ENCODE data around the gene OXGR1.
"Not testable (repeated sequence)": the region's sequence is repeated elsewhere in the genome, so short reads cannot be mapped to it uniquely, and the experiment has no call there.

The OXGR1 gene

GRCh38 chr13:96994017-96994857 is at the start of gene OXGR1:
Gene OXGR1, minus strand, starts transcription at chr13:96994476. Its CDS starts 6,717 bp downstream, at chr13:96987759.
- no peak for DNase-seq (ENCODE audit: low read depth, low spot score)

GRCh38 chr13:97043302-97043701 is 49.0 kb upstream of the OXGR1 start:
- DNase-seq (ENCODE audit: low read depth, low spot score) = peak; percentile 54

DNA sequence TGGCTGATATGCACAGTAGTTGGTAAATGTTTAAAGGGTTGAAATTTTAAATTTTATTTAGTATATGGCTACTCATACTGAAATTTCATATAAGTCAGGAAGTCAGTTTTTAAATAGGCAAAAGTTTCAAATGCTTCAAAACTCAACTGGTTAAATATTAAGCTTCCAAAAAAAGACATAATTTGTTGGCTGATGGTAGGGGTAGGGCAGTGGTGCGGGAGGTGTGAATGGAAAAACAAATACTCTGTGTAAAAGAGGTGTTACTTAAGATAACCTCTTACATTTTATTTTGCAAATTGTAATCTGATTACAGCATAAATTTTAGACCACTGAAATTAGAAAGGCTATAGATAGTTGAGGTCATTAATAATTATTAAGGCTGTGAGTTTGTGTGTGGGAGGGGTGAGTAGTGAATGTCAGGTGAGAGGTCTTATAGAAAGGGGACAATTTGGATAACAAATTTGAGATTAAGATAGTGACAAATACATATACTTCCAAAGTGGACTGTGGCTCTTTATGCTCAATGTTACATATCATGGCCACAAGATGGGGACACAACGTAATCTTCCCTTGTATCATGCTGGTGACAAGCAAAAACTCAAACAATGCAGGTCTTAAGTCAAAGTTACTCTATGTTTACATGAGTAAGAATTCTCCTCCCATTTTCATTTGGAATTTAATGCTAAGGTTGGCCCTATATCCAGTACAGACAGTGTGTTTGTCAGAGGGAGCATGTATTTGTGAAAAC is 36.6 kb upstream of the OXGR1 start:
- no peak for DNase-seq (ENCODE audit: low read depth, low spot score)

DNA sequence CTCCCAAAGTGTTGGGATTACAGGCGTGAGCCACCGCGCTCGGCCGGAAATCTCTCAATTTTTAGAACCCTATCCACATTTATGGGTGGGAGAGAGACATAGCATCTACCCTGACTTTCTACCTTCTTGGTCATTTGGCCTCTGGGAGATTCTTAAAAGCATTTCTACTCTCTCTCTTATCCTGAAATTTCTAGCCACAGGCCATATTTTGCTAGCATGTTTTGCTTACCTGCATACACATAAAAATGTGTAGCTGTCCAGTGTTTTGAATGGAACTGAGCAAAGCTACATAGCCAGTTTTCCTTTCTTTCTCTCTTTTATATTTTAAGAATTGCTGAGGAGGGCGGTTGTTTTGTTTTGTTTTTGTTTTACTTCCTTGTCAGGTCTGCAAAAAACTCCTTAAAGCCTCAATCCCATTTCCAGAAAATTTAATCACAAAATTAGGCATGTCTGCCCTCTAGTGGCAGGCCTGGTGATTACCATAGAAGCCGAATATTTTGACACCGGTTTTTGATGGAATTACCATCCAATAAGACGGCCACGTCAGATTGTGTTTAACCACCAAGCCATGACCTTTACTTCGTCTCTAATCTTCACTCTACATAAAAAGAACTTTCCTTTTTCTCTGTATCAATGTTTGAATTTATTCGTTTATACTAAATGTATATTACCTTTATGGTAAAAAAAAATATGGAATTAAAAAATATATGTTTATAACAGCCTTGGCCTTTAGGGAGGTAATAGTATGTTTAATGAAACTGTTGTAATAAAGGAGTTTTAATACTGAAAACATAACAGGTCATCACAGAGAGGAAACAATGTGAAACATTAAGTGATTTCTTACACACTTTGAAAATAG is 34.4 kb upstream of the OXGR1 start:
- DNase-seq (ENCODE audit: low read depth, low spot score) = no peak

DNA sequence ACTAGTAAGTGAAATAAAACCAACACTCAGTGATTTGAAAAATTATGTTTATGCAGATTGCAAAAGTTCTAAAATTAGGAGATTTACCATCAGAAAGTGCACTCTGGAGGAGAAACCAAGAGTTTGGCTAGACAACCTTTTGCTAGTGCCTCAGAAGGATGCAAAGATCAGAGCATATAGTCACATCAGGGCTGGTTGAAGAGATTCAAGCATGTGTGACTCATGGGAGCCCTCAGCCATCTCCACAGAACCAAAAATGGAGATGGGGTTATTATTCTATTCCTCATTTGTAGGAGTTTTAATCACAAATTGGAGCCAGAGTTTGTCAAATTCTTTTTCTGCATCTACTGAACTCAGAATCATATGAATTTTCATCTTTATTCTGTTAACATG is 32.9 kb upstream of the OXGR1 start:
- no peak for DNase-seq (ENCODE audit: low read depth, low spot score)

DNA sequence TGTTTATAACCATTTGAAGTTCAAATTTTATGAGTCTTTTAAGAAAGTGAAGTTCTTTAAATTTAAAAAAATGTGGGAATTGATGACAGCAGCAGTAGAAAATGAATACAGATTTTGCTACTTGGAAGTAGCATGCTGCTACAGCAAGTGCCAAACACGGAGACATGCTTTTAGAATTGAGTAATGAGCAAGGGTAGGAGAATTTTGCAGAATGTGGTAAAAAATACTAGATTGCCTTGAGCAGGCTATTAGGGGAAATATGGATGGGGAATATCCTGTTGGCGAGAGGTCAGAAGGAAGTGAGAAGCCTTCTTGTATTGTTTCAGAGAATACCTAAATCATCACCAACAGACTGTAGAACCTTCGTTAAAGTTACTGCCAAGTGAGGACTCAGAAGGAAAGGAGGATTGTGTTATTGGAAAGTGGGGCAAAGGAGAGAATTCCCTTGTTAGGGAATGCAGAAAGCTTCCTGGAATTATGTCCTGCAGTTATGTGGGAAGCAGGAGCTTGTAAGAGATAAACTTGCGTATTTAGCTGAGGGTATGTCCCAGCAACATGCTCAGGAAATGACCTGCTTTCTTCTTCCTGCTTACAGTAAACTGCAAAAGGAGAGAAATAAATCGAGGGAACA is 32.4 kb upstream of the OXGR1 start:
- DNase-seq (ENCODE audit: low read depth, low spot score) = no peak

GRCh38 chr13:97023812-97024211 is 29.5 kb upstream of the OXGR1 start:
- DNase-seq (ENCODE audit: low read depth, low spot score) = not testable (repeated sequence)

- DNase-seq (ENCODE audit: low read depth, low spot score) = no peak
These were observed 28.8 kb upstream of the OXGR1 start for GRCh38 chr13:97023117-97023516.

DNA sequence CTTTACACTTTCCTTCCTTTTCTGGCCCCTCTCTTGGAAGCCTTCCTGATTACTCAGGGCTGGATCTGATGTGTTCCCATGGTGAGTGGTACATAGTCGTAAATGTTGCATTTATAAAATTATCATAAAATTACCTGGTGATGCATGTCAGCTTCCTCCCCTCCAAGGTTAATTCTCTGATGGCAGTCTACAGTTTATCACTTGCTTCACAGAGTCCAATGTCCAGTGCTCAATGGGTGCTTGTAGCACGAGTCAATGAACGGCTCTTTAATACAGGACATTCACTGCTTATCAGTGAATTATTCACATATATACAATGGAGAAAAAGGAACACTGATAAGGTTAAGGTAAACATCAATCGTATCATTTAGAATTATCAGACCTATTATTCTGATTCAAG is 27.0 kb upstream of the OXGR1 start:
- no peak for DNase-seq (ENCODE audit: low read depth, low spot score)

DNA sequence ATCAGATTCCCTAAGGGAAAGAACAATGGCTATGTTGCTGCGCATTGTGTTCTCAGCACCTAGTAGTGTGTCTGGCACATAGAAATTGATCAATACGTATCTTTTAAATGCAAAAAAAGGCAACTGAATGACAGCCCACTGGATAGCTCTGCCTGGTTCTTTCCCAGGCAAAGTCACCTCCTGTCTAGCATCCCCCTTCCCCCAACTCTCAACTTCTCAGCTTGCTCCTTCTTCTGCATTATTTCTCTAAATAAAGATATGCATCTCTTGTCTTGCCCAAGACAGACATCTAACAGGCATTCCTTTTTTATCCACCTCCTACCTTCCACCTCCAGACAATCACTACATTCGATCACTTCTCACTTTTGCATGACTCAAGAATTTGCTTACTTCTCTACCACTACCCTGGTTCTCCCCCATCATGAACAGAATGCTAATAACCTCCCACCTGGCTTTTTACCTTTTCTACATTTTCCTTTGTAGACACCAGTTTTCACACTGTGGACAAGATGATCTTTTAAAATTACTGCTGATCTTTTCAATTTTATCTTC is 26.5 kb upstream of the OXGR1 start:
- no peak for DNase-seq (ENCODE audit: low read depth, low spot score)

DNA sequence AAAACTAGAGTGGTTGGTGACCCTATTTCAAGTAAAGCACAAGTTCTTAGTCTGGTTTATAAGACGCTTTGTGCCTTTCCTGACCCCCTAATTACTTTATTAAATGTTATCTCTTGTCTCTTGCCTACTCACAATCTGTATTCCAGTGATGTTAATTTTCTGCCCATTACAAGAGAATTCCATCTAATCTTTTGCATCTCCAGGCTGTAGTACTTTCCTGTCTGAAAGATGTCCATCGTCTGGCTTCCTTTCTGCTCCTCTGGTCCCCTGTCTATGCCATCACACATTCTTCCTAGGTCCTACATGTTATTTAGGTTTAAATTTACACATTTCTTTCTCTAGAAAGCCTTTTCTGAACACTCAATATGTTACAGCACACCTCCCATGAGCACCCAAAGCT is 25.9 kb upstream of the OXGR1 start:
- DNase-seq (ENCODE audit: low read depth, low spot score) = no peak

DNA sequence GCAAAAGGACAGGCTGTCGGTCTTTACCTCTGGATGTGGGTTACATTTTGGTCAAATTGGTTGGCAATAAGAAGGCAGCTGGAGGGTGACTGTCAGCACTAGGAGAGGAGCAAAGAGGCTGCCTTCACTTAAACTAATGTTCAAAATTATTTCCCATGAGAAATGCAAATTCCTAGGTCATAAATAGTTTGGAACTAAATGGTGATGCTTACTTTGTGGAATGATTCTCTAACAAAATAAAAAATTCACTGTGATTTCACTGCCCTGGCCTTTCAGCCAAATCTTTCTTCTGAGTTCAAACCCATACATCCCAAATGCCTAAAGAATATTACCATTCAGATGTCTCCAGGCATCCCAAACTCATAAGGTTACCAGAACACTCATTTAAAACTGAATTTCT is 25.0 kb upstream of the OXGR1 start:
- DNase-seq (ENCODE audit: low read depth, low spot score) = no peak

GRCh38 chr13:97018029-97018819 is 23.9 kb upstream of the OXGR1 start:
- DNase-seq (ENCODE audit: low read depth, low spot score) = peak; percentile 22

DNA sequence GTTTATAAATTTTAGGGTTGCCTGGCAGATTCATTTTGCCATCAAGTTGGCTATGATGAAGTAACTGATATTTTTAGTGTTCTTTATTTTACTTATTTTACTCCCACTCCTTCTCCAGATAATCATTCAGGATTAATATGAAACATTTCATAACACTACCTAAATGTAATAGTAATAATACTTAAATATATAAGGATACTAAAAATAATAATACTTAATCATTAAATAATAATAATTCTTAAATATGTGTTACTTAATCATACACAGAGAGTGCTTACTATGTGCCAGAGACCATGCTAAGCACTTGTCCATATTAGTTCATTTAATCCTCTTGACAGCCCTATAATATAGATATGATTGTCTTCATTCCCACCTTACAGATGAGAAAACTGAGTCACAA is 23.0 kb upstream of the OXGR1 start:
- no peak for DNase-seq (ENCODE audit: low read depth, low spot score)

DNA sequence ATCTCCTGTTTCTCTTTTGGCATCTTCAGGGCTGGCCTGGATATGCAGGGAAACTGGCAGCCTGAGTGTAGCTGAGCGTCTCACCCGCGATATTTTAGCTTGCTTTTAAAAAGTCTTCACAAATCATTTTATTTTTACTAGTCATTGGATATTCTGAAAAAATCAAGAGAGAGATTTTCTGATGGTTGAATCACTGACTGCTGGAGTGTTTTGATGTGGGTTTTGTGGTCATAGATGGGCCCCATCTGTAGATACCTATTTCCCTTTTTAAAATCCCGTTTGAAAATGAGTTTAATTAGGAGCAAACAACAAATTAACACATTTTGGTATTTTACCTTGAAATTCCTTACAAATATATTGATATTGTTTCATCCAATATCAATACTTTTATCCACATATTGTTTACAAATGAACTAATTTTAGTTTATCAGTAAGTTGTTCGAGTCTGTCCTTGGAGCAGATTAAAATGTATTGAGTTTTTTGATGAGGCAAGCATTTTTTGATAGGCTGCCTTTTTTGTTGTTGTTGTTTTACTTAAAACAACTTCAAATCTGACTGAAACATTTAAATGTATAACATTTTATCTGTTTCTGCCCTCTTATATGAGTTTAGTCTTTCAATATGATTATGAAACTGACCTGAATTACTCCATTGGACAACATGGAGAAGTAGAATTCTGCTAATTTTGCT is 21.5 kb upstream of the OXGR1 start:
- DNase-seq (ENCODE audit: low read depth, low spot score) = no peak

- no peak for DNase-seq (ENCODE audit: low read depth, low spot score)
These were observed 18.2 kb upstream of the OXGR1 start for GRCh38 chr13:97012251-97013048.

DNA sequence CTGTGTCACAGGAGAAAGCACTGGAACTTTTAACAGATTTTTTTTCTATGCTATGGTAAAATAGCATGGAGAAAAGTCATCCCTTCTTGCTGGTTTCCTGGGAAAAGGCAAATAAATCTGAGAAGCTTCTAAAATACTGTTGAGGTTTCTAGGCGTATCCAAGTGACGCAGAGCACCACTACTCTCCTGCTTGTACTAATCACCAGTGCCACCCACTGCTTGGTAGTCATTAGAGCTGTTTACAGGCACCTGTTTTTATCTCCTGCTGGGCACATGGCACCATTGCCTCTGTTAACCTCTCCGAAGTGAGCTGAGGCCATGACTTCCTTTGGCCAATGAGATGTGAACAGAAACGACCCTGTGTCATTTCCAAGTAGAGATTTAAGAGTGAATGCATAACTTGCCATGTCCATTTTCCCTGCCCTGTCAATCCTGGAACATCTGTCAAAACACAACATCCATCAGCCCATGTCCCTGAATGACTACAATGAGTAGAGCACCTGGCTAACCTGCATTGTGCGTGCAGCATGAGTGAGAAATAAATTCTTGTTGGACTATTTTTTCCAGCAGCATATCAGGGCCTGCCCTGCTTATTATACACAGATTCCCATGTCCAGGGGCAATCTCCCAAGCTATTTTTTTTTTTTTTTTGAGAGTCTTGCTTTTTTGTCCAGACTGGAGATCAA is 17.3 kb upstream of the OXGR1 start:
- DNase-seq (ENCODE audit: low read depth, low spot score) = no peak

GRCh38 chr13:97008643-97009042 is 14.4 kb upstream of the OXGR1 start:
- no peak for DNase-seq (ENCODE audit: low read depth, low spot score)

Data from brain pericyte (primary cell).